ENCODE results near the gene ANKRD39. TPM values are rescaled to one million over a fixed set of nuclear protein-coding genes. Genes with fewer than 3 reads are reported as not detected.

The ANKRD39 gene
- total RNA-seq, 1 experiment from 2014 or later = 29.4 TPM

DNA sequence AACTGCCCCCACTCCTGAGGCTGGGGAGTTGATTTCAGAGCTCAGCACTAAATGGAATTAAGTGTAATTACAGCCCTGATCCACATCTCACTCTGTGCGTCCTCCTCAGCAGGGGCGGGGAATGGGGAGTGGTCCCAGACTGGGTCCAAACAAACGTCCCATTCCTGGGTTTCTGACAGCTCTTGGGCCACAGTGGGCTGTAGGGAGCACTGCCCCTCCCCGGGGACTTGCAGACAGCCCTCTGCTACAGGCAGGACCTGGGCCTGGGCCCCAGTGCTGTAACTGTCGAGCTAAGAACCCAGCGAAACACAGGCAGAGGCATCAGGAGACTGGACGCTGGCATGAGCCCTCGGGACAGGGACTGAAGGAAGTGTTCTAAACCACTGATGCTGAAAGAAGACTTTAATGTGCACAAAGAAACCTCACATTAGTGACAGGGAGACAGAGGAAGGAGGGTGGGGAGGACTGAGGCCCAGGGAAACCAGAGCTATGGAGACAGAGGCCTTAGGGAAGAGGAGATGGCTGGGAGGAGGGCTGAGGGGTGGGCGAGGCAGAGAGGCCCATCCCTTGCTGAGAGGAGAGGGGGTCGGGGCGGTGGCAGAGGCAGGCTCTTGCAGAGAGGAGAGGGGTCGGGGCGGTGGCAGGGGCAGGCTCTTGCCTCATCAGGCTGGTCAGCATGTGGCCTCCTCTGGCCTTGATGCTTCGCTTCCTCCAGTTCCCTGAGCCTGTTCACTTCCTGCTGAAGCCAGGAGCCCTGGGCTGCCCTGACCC, 17.9 kb upstream of the ANKRD39 start:
- Histone ChIP-seq H3K79me2 (ENCODE audit: low read length) (no peaks in the 10 kb centered on the region), H4K20me1 (ENCODE audit: low read length) (no peaks in the 10 kb centered on the region), H3K4me3 (ENCODE audit: low read length) (no peak overlapping the region), H3K9me3 (ENCODE audit: low read length) (no peaks in the 10 kb centered on the region), H3K9ac (ENCODE audit: low read length) (no peak overlapping the region), H2AFZ (ENCODE audit: low read length) (no peak overlapping the region), H3F3A (ENCODE audit: low read length, unreplicated experiment) (no peaks in the 10 kb centered on the region), H3K36me3 (ENCODE audit: low read depth, low read length) (no peaks in the 10 kb centered on the region), H3K27me3 (ENCODE audit: low read length) (no peaks in the 10 kb centered on the region), H3K27ac (ENCODE audit: low read length) (peak overlapping the region; percentile 61), H3K9me2 (replicated peaks; ENCODE audit: low read length) (no peaks in the 10 kb centered on the region), H3K4me1 (ENCODE audit: insufficient read depth, low read length) (peaks cover 40% of the 10 kb centered on the region), H3K4me2 (ENCODE audit: low read length) (peak overlapping the region; percentile 45; the same call in 1 of the 2 replicates)
- no TSS peak for BruUV-seq (replicated peaks)
- peak; percentile 10; the same call in 1 of the 2 replicates for ATAC-seq
- CTCF ChIA-PET = no interaction called here
- POLR2A ChIA-PET (ENCODE audit: unreplicated experiment) = no interaction called here
- TF ChIP-seq EZH2 (IDR thresholded peaks at IDR 0.05; ENCODE audit: low read length, unreplicated experiment) = no peak
- TF ChIP-seq, protein P1, sequence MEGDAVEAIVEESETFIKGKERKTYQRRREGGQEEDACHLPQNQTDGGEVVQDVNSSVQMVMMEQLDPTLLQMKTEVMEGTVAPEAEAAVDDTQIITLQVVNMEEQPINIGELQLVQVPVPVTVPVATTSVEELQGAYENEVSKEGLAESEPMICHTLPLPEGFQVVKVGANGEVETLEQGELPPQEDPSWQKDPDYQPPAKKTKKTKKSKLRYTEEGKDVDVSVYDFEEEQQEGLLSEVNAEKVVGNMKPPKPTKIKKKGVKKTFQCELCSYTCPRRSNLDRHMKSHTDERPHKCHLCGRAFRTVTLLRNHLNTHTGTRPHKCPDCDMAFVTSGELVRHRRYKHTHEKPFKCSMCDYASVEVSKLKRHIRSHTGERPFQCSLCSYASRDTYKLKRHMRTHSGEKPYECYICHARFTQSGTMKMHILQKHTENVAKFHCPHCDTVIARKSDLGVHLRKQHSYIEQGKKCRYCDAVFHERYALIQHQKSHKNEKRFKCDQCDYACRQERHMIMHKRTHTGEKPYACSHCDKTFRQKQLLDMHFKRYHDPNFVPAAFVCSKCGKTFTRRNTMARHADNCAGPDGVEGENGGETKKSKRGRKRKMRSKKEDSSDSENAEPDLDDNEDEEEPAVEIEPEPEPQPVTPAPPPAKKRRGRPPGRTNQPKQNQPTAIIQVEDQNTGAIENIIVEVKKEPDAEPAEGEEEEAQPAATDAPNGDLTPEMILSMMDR (conservative IDR thresholded peaks at IDR 0.05; ENCODE audit: low read depth, low read length) = no peak
- TF ChIP-seq EZH2phosphoT487 (IDR thresholded peaks at IDR 0.05; ENCODE audit: borderline replicate concordance, low read length) = no peak
- intact Hi-C loops (cut with micrococcal nuclease) = no loop called here
- no peak for DNase-seq

DNA sequence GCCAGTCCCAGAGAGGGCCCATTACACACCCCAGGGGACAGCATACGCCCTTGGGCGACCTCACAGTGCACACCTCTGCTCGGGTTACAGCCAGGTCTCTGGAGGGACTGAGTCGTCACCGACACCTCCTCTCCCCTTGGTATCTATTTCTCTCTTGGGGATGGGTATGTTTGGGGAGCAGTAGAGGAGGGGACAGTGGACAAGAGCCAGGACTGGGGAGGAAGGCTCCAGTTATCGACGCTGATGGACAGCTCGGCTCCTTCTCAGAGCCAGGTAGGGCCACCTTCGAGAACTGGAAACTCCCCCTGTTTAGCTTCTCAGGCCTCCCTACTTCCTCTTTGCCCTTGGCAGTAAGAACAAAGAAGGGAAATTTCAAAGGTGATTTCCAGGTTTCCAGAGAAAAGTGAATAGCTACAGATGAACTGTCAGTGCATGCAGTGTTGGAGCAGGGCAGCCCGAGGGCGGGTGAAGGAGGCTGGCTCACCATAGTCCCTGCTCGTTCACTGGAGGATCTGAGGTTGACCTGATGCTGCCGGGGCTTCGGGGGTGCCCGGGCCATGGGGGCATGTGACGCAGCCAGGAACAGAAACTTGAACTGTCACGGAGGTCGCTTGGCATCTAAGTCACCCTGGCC, 16.5 kb upstream of the ANKRD39 start:
- Histone ChIP-seq H4K20me1 (ENCODE audit: low read length) (no peaks in the 10 kb centered on the region), H3K27me3 (ENCODE audit: low read length) (no peaks in the 10 kb centered on the region), H3K9me2 (replicated peaks; ENCODE audit: low read length) (no peaks in the 10 kb centered on the region), H3K36me3 (ENCODE audit: low read depth, low read length) (no peaks in the 10 kb centered on the region), H2AFZ (ENCODE audit: low read length) (no peak overlapping the region), H3K9me3 (ENCODE audit: low read length) (no peaks in the 10 kb centered on the region), H3K4me2 (ENCODE audit: low read length) (no peak overlapping the region), H3K4me1 (ENCODE audit: insufficient read depth, low read length) (peaks cover 44% of the 10 kb centered on the region), H3K27ac (ENCODE audit: low read length) (no peak overlapping the region), H3K79me2 (ENCODE audit: low read length) (no peaks in the 10 kb centered on the region), H3K4me3 (ENCODE audit: low read length) (no peak overlapping the region), H3K9ac (ENCODE audit: low read length) (no peak overlapping the region), H3F3A (ENCODE audit: low read length, unreplicated experiment) (no peaks in the 10 kb centered on the region)
- ChIA-PET CTCF (no interaction called here), POLR2A (ENCODE audit: unreplicated experiment) (no interaction called here)
- DNase-seq (no peak), ATAC-seq (no peak)
- no TSS peak for BruUV-seq (replicated peaks)
- intact Hi-C loops (cut with micrococcal nuclease) = loop anchor here (5.0 kb wide), 1 partner anchor 78 kb away; no protein-coding TSS in a partner anchor
- TF ChIP-seq EZH2 (IDR thresholded peaks at IDR 0.05; ENCODE audit: low read length, unreplicated experiment) (no peak), EZH2phosphoT487 (IDR thresholded peaks at IDR 0.05; ENCODE audit: borderline replicate concordance, low read length) (no peak)
- TF ChIP-seq, protein P1 (conservative IDR thresholded peaks at IDR 0.05; ENCODE audit: low read depth, low read length) = no peak

Measured in PC-3 (cell line).